Sigmoid colon (tissue), 4 donors: ENCODE results near the gene SRD5A1.

Experiments
- CTCF ChIP-seq, 4 experiments: fragments of 450-650 bp in 3 of 4; fragments of 200-600 bp in 1 of 4; IDR thresholded peaks; one replicate each; pipeline ENCODE4 v1.5.1; 2016 to 2019; ENCODE audit warnings: antibody characterized with exemption in 4 of 4, mild to moderate bottlenecking in 3 of 4, moderate library complexity in 2 of 4
- EP300 ChIP-seq, 4 donors: sonication (generic); formaldehyde crosslinking; IDR thresholded peaks; one replicate each; pipeline ENCODE4 v1.6.1; 2017; ENCODE audit warnings: antibody characterized with exemption in 4 of 4

GRCh38 chr5:6637022-6637421 is 3.8 kb downstream of the SRD5A1 start:
- TF ChIP-seq CTCF (IDR thresholded peaks at IDR 0.05) (no peak), EP300 (IDR thresholded peaks at IDR 0.05) (no peak)
